HG02623 (cell line): ENCODE data around the gene UBASH3A.

Experiments
- ATAC-seq: cut with Tn5 transposase; IDR thresholded peaks from one replicate; pipeline ENCODE4 v1.9.1; 2021; ENCODE audit warnings: moderate library complexity; ENCODE audit not compliant: unreplicated experiment

The UBASH3A gene

GRCh38 chr21:42429021-42429420 lies 25.3 kb downstream of the UBASH3A start:
- ATAC-seq: no peak

GRCh38 chr21:42429856-42430255 lies 26.2 kb downstream of the UBASH3A start:
- ATAC-seq: no peak

- no peak for ATAC-seq
These were observed 26.8 kb downstream of the UBASH3A start for GRCh38 chr21:42430521-42430920.

- no peak for ATAC-seq
These were observed 27.5 kb downstream of the UBASH3A start for GRCh38 chr21:42431196-42431595.

- no peak for ATAC-seq
These were observed 29.0 kb downstream of the UBASH3A start for GRCh38 chr21:42432695-42433094.

- ATAC-seq: no peak
These were observed 30.3 kb downstream of the UBASH3A start for GRCh38 chr21:42433946-42434551.

- no peak for ATAC-seq
These were observed 31.2 kb downstream of the UBASH3A start for GRCh38 chr21:42434884-42435283.

GRCh38 chr21:42435401-42435800 lies 31.7 kb downstream of the UBASH3A start:
- ATAC-seq: no peak

- no peak for ATAC-seq
These were observed 32.1 kb downstream of the UBASH3A start for GRCh38 chr21:42435833-42436232.

- no peak for ATAC-seq
These were observed 33.2 kb downstream of the UBASH3A start for GRCh38 chr21:42436914-42437313.

- ATAC-seq: no peak
These were observed 34.1 kb downstream of the UBASH3A start for GRCh38 chr21:42437786-42438185.

- ATAC-seq: no peak
These were observed 34.9 kb downstream of the UBASH3A start for GRCh38 chr21:42438316-42439205.

GRCh38 chr21:42439284-42440186 lies 35.8 kb downstream of the UBASH3A start:
- ATAC-seq: no peak

GRCh38 chr21:42440187-42440792 lies 36.6 kb downstream of the UBASH3A start:
- no peak for ATAC-seq

- ATAC-seq: no peak
These were observed 38.3 kb downstream of the UBASH3A start for GRCh38 chr21:42441963-42442362.

- ATAC-seq: no peak
These were observed 39.6 kb downstream of the UBASH3A start for GRCh38 chr21:42443181-42443785.

- ATAC-seq: no peak
These were observed 40.4 kb downstream of the UBASH3A start for GRCh38 chr21:42443876-42444744.

GRCh38 chr21:42444745-42445059 lies 41.0 kb downstream of the UBASH3A start:
- no peak for ATAC-seq

GRCh38 chr21:42445311-42445710 lies 41.6 kb downstream of the UBASH3A start:
- no peak for ATAC-seq

- no peak for ATAC-seq
These were observed 42.8 kb downstream of the UBASH3A start for GRCh38 chr21:42446531-42446930.
